ENCODE data around the gene SPRYD7.
"Not testable (repeated sequence)": the region's sequence is repeated elsewhere in the genome, so short reads cannot be mapped to it uniquely, and the experiment has no call there.

Gene SPRYD7

GRCh38 chr13:49935171-49936074 is 717 bp downstream of the SPRYD7 start:
- no peak for DNase-seq

GRCh38 chr13:49933511-49933910 is 2.6 kb downstream of the SPRYD7 start:
- no peak for DNase-seq

- no peak for DNase-seq
These were observed 3.3 kb downstream of the SPRYD7 start for GRCh38 chr13:49932868-49933267.

- DNase-seq = no peak
These were observed 4.1 kb downstream of the SPRYD7 start for GRCh38 chr13:49932066-49932465.

- no peak for DNase-seq
These were observed 8.4 kb downstream of the SPRYD7 start for GRCh38 chr13:49927755-49928154.

GRCh38 chr13:49925881-49926418 is 10.2 kb downstream of the SPRYD7 start:
- no peak for DNase-seq

- no peak for DNase-seq
These were observed 13.8 kb downstream of the SPRYD7 start for GRCh38 chr13:49922301-49922700.

- not testable (repeated sequence) for DNase-seq
These were observed 15.2 kb downstream of the SPRYD7 start for GRCh38 chr13:49920969-49921368.

- DNase-seq = not testable (repeated sequence)
These were observed 18.0 kb downstream of the SPRYD7 start for GRCh38 chr13:49918106-49918505.

GRCh38 chr13:49914947-49915346 is 21.2 kb downstream of the SPRYD7 start:
- DNase-seq = no peak

- DNase-seq = no peak
These were observed 27.5 kb downstream of the SPRYD7 start for GRCh38 chr13:49908637-49909036.

GRCh38 chr13:49904729-49905456 is 31.2 kb downstream of the SPRYD7 start:
- DNase-seq = no peak

GRCh38 chr13:49898792-49899191 is 37.3 kb downstream of the SPRYD7 start:
- no peak for DNase-seq

- DNase-seq = no peak
These were observed 38.4 kb downstream of the SPRYD7 start for GRCh38 chr13:49897713-49898112.

- no peak for DNase-seq
These were observed 40.3 kb downstream of the SPRYD7 start for GRCh38 chr13:49895826-49896225.

- no peak for DNase-seq
These were observed 42.5 kb downstream of the SPRYD7 start for GRCh38 chr13:49893591-49893990.

GRCh38 chr13:49890376-49890775 is 45.8 kb downstream of the SPRYD7 start:
- DNase-seq = no peak

- DNase-seq = no peak
These were observed 57.5 kb downstream of the SPRYD7 start for GRCh38 chr13:49878682-49879081.

- no peak for DNase-seq
These were observed 58.4 kb downstream of the SPRYD7 start for GRCh38 chr13:49877629-49878218.

GRCh38 chr13:49874430-49874829 is 61.7 kb downstream of the SPRYD7 start:
- no peak for DNase-seq

- DNase-seq = no peak
These were observed 66.6 kb downstream of the SPRYD7 start for GRCh38 chr13:49869519-49869918.

- no peak for DNase-seq
These were observed 68.3 kb downstream of the SPRYD7 start for GRCh38 chr13:49867834-49868233.

GRCh38 chr13:49865218-49865617 is 70.9 kb downstream of the SPRYD7 start:
- DNase-seq = no peak
